H1 (cell line): ENCODE results near the gene TMEM138. TPM values are rescaled to one million over a fixed set of nuclear protein-coding genes. Genes with fewer than 3 reads are reported as not detected.

ENCODE experiments used
- CBX8 ChIP-seq: fragments of 300-800, 300-1000 bp; sonication (generic); IDR thresholded peaks from 2 replicates; pipeline ENCODE4 v1.7.1; 2016; ENCODE audit warnings: low read depth, low read length, borderline replicate concordance
- RAD21 ChIP-seq, 2 experiments: IDR thresholded peaks in 1 of 2; conservative IDR thresholded peaks in 1 of 2; 2 replicates each; pipeline ENCODE4 v1.6.1; 2011; ENCODE audit warnings: low read depth in 2 of 2, low read length in 2 of 2, improper control_type of control experiment in 1 of 2, inconsistent platforms in 1 of 2, mild to moderate bottlenecking in 1 of 2, moderate library complexity in 1 of 2
- polyA plus RNA-seq, 7 experiments: library from polyadenylated mRNA; depleted of rRNA in 3 of 7; stranded (reverse) in 5 of 7; unstranded in 2 of 7; fragments of >200 nt in 5 of 7; fragments of 200-250 nt in 2 of 7; gene quantifications; 1 replicate in 5 of 7; 2 replicates in 1 of 7; 4 replicates in 1 of 7; pipeline versions ENCODE4 v1.2.1 to v1.2.3, GENCODE V29; 2011 to 2013; ENCODE audit warnings: missing spikeins in 2 of 7, mixed read lengths in 2 of 7
- total RNA-seq: library from RNA; stranded (reverse); fragmentation: NEBNext Ultra II Directional; extraction: Animal tissue kit (Norgen Biotek cat#: 25700); gene quantifications from 2 replicates; pipeline ENCODE4 v1.2.1, GENCODE V29; 2021
- TF ChIP-seq, protein P1 (sequence below): IDR thresholded peaks from 2 replicates; pipeline ENCODE4 v1.6.1; 2011; ENCODE audit warnings: low read length, improper control_type of control experiment

Gene TMEM138
- total and polyA plus RNA-seq, 2 of the 8 experiments (the other 6 are each of a cell fraction or from before 2014, with no cell fraction given): 32.9 to 59.0 TPM

DNA sequence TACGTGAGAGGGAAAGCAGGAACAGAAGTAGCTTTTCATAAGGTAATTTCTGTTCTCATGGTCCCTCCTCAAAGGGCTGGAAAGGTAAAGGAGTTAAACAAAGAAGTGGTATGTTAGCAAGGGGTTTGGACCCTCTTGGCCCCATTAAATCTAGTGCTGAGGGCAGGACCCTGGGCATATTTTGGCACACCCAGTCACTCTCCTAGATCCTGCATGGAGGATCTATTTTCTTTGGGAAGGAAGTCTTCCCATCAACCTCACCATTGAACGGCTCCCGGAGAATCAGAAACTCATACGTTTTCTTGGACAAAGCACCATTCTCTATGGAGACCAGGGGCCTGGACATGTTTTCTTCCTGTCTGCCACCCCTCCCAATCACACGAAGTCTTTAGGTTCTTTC is 41.9 kb downstream of the TMEM138 start (continued):
- TF ChIP-seq CBX8 (no peak), RAD21 (IDR thresholded peaks at IDR 0.05 in 1 of 2, conservative IDR thresholded peaks at IDR 0.05 in 1 of 2; ENCODE audit: low read depth in 2 of 2, low read length in 2 of 2) (no peak)
- TF ChIP-seq, protein P1, sequence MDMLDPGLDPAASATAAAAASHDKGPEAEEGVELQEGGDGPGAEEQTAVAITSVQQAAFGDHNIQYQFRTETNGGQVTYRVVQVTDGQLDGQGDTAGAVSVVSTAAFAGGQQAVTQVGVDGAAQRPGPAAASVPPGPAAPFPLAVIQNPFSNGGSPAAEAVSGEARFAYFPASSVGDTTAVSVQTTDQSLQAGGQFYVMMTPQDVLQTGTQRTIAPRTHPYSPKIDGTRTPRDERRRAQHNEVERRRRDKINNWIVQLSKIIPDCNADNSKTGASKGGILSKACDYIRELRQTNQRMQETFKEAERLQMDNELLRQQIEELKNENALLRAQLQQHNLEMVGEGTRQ: no peak
